HepG2 (cell line): ENCODE results near the gene GPC6. TPM values are rescaled to one million over a fixed set of nuclear protein-coding genes. Genes with fewer than 3 reads are reported as not detected.
A peak's percentile ranks its signal among the peaks of the same experiment; 100 is the strongest.

ENCODE experiments used
- CEBPZ ChIP-seq: IDR thresholded peaks from 2 replicates; pipeline ENCODE4 v1.6.1; 2012; ENCODE audit warnings: low read length, improper control_type of control experiment
- ERF ChIP-seq: IDR thresholded peaks from 2 replicates; pipeline ENCODE4 v1.6.1; 2018; ENCODE audit warnings: missing biosample characterization, missing genetic modification reagents
- FOXP4 ChIP-seq: sonication (generic); formaldehyde crosslinking; IDR thresholded peaks from 2 replicates; pipeline ENCODE4 v1.4.0; 2020; ENCODE audit warnings: missing genetic modification reagents
- KMT2B ChIP-seq: IDR thresholded peaks from 2 replicates; pipeline ENCODE4 v1.6.1; 2016; ENCODE audit warnings: missing genetic modification reagents, missing compliant biosample characterization
- LRRFIP1 ChIP-seq: sonication (generic); formaldehyde crosslinking; conservative IDR thresholded peaks from 2 replicates; pipeline ENCODE4 v1.4.0; 2020; ENCODE audit warnings: missing genetic modification reagents
- MATR3 ChIP-seq: sonication (generic); formaldehyde crosslinking; IDR thresholded peaks from 2 replicates; pipeline ENCODE4 v1.4.0; 2020; ENCODE audit warnings: missing genetic modification reagents
- RCOR2 ChIP-seq: IDR thresholded peaks from 2 replicates; pipeline ENCODE4 v1.6.1; 2016; ENCODE audit warnings: missing biosample characterization, missing genetic modification reagents
- REL ChIP-seq: sonication (generic); formaldehyde crosslinking; conservative IDR thresholded peaks from 2 replicates; pipeline ENCODE4 v1.8.0; 2022; ENCODE audit warnings: mild to moderate bottlenecking, missing genetic modification reagents, moderate library complexity
- TBX3 ChIP-seq: fragments of 450-650 bp; IDR thresholded peaks from 2 replicates; pipeline ENCODE4 v1.6.1; 2017; ENCODE audit warnings: antibody characterized with exemption, mild to moderate bottlenecking, inconsistent platforms, borderline replicate concordance
- ZBTB26 ChIP-seq: IDR thresholded peaks from 2 replicates; pipeline ENCODE4 v1.6.1; 2016; ENCODE audit warnings: missing compliant biosample characterization, missing genetic modification reagents, borderline replicate concordance
- ZFAT ChIP-seq: sonication (generic); formaldehyde crosslinking; conservative IDR thresholded peaks from 2 replicates; pipeline ENCODE4 v1.8.1; 2023; ENCODE audit warnings: missing genetic modification reagents, inconsistent platforms
- ZNF225 ChIP-seq: sonication (generic); formaldehyde crosslinking; IDR thresholded peaks from 2 replicates; pipeline ENCODE4 v1.4.0; 2020; ENCODE audit warnings: mild to moderate bottlenecking, missing genetic modification reagents
- ZNF282 ChIP-seq: fragments of 450-650 bp; IDR thresholded peaks from 2 replicates; pipeline ENCODE4 v1.6.1; 2018; ENCODE audit not compliant: partially characterized antibody
- ZNF292 ChIP-seq: sonication (generic); formaldehyde crosslinking; IDR thresholded peaks from 2 replicates; pipeline ENCODE4 v1.8.1; 2022; ENCODE audit warnings: mild to moderate bottlenecking, low read depth, missing genetic modification reagents, borderline replicate concordance
- ZNF451 ChIP-seq: sonication (generic); formaldehyde crosslinking; IDR thresholded peaks from 2 replicates; pipeline ENCODE4 v1.5.0; 2020; ENCODE audit warnings: mild to moderate bottlenecking, missing genetic modification reagents
- ZNF780A ChIP-seq: sonication (generic); formaldehyde crosslinking; IDR thresholded peaks from 2 replicates; pipeline ENCODE4 v1.8.0; 2022; ENCODE audit warnings: mild to moderate bottlenecking, missing genetic modification reagents, moderate library complexity
- ZSCAN5A ChIP-seq: sonication (generic); formaldehyde crosslinking; IDR thresholded peaks from 2 replicates; pipeline ENCODE4 v1.8.0; 2022; ENCODE audit warnings: mild to moderate bottlenecking, missing genetic modification reagents, borderline replicate concordance
- polyA plus RNA-seq, 8 experiments: library from polyadenylated mRNA; depleted of rRNA in 3 of 8; stranded (reverse) in 7 of 8; unstranded in 1 of 8; fragments of >200 nt; fragmentation: Illumina TruSeq in 4 of 8; extraction: Trizol in 4 of 8; gene quantifications; 2 replicates each; pipeline versions ENCODE4 v1.2.1 to v1.2.3, GENCODE V29; 2011 to 2016; ENCODE audit warnings: low read depth in 4 of 8, missing spikeins in 1 of 8, mixed read lengths in 1 of 8; ENCODE audit not compliant: insufficient read depth in 1 of 8
- total RNA-seq, 5 experiments: library from RNA; depleted of rRNA; stranded (reverse); fragments of >200 nt; fragmentation: Illumina TruSeq; extraction: Trizol; gene quantifications; 2 replicates each; pipeline ENCODE4 v1.2.3, GENCODE V29; 2016; ENCODE audit warnings: low read depth in 1 of 5

GPC6 gene
- total and polyA plus RNA-seq, 2 of the 13 experiments (the other 11 are each of a cell fraction or from before 2014, with no cell fraction given): 24.5 to 33.9 TPM

- peak; percentile 64; the same call in 1 of the 2 replicates for TF ChIP-seq REL
- TF ChIP-seq CEBPZ: no peak
- no peak; the same call in 1 of the 2 replicates for TF ChIP-seq ZNF225 (CRISPR knock-in tag)
- peak; percentile 15; the same call in 1 of the 2 replicates for TF ChIP-seq ERF (CRISPR knock-in tag)
- TF ChIP-seq LRRFIP1: no peak
- no peak for TF ChIP-seq ZBTB26 (CRISPR knock-in tag)
- no peak; the same call in 1 of the 2 replicates for TF ChIP-seq FOXP4
- no peak for TF ChIP-seq ZFAT (CRISPR knock-in tag)
- TF ChIP-seq ZNF780A (CRISPR knock-in tag): no peak
- TF ChIP-seq ZNF451: no peak
- TF ChIP-seq ZNF292 (CRISPR knock-in tag): peak; percentile 94
- TF ChIP-seq TBX3: no peak
- TF ChIP-seq MATR3 (CRISPR knock-in tag): no peak
- no peak for TF ChIP-seq RCOR2 (CRISPR knock-in tag)
- 0 out of 2 replicates have a peak, but pooled peaks have one; percentile 45 for TF ChIP-seq ZSCAN5A
- peak; percentile 60 for TF ChIP-seq KMT2B (CRISPR knock-in tag)
- no peak for TF ChIP-seq ZNF282
Measured at GRCh38 chr13:93227878-93228642, 1.5 kb downstream of the GPC6 start (continued).
